BLaER1 treated with 17β-estradiol and CSF1 and Interleukin-3, amounts not matched to agents 10 nM and 100 nM (cell line): ENCODE results near the gene MPC1.

ENCODE experiments used
- H3K27ac ChIP-seq, 11 experiments: shearing (Covaris generic); formaldehyde crosslinking; 2 replicates each; pipeline ENCODE4 v1.8.1; 2022
- H3K27me3 ChIP-seq, 11 experiments: shearing (Covaris generic); formaldehyde crosslinking; 2 replicates each; pipeline ENCODE4 v1.8.1; 2022
- H3K36me3 ChIP-seq, 11 experiments: shearing (Covaris generic); formaldehyde crosslinking; 2 replicates each; pipeline ENCODE4 v1.8.1; 2022
- H3K4me1 ChIP-seq, 10 experiments: shearing (Covaris generic); formaldehyde crosslinking; 2 replicates each; pipeline ENCODE4 v1.8.1; 2022
- H3K4me2 ChIP-seq, 11 experiments: shearing (Covaris generic); formaldehyde crosslinking; 2 replicates each; pipeline ENCODE4 v1.8.1; 2022
- H3K4me3 ChIP-seq, 10 experiments: shearing (Covaris generic); formaldehyde crosslinking; 2 replicates each; pipeline ENCODE4 v1.8.1; 2022
- H3K9ac ChIP-seq, 11 experiments: shearing (Covaris generic); formaldehyde crosslinking; 2 replicates each; pipeline ENCODE4 v1.8.1; 2022
- H3K9me3 ChIP-seq, 11 experiments: shearing (Covaris generic); formaldehyde crosslinking; replicated peaks in 1 of 11; 2 replicates each; pipeline ENCODE4 v1.8.1; 2022
- H4K20me1 ChIP-seq, 11 experiments: shearing (Covaris generic); formaldehyde crosslinking; 2 replicates each; pipeline ENCODE4 v1.8.1; 2022
- Cebpa-rat ChIP-seq, 11 experiments: shearing (Covaris generic); IDR thresholded peaks; 2 replicates each; pipeline ENCODE4 v1.8.1; 2022

Gene MPC1

DNA sequence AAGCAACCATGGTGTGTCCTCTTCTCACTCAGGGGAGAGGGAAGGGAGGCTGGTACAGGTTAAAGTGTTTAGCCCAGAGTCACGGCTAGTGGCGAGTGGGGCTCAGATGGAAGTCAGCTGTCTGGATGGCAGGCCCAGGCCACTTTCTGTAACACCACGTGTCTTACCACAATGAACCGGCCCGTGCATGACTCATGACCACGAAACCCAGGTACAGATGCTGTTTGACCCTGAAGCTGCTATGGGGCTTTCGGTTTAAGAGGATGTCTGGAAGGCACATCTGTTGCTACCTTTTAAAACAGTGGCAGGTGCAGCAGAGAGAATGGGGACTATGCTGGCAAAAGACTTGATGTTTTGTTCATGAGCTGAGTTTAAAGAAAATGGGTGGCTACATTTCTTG lies 36.5 kb upstream of the MPC1 start:
- peaks cover 0 to 26% (median 12%) of the 10 kb centered on the region in 10 experiments; a peak in 13 of 20 replicates for H3K4me1 ChIP-seq
- no peak overlapping the region for H3K9ac ChIP-seq
- H3K4me2 ChIP-seq = peak overlapping the region in 7 of 11 experiments; percentile 13 to 43 (median 21); a peak in 8 of 22 replicates
- no peaks in the 10 kb centered on the region for H3K27me3 ChIP-seq
- no peak overlapping the region for H3K27ac ChIP-seq
- H4K20me1 ChIP-seq = no peaks in the 10 kb centered on the region
- H3K36me3 ChIP-seq = peaks cover 0 to 48% (median 0%) of the 10 kb centered on the region in 11 experiments; a peak in 7 of 22 replicates
- no peak overlapping the region for H3K4me3 ChIP-seq
- H3K9me3 ChIP-seq = 0 out of 22 replicates have a peak, but pooled peaks cover 0 to 4% (median 0%) of the 10 kb centered on the region in 11 experiments
- no peak for TF ChIP-seq Cebpa-rat (IDR thresholded peaks at IDR 0.05)

DNA sequence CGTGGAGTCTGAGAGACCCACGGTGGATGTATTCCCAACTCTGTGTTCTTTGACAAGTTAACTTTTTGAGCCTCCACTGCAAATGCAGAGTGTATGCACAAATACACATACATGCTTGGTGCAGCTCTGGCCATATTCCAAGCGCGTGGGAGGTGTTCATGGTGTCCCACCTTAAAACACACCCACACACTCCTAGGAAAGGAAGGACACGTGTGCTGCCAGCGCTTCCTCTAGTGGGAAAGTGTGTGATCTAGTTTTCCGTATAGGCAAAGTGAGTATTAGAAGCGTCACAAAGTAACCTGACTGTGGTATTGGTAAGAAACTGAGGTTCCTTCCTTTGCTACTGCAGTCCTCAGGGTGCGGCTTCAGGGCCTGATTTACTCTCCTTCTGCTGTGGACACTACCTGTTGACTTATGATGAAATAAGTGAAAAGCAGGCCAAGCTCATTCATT lies 36.0 kb upstream of the MPC1 start:
- Histone ChIP-seq H3K9me3 (0 out of 22 replicates have a peak, but pooled peaks cover 0 to 4% (median 0%) of the 10 kb centered on the region in 11 experiments), H3K4me3 (no peak overlapping the region), H4K20me1 (no peaks in the 10 kb centered on the region), H3K27ac (no peak overlapping the region), H3K27me3 (no peaks in the 10 kb centered on the region), H3K4me1 (peaks cover 0 to 26% (median 12%) of the 10 kb centered on the region in 10 experiments; a peak in 13 of 20 replicates), H3K9ac (no peak overlapping the region), H3K4me2 (0 out of 22 replicates have a peak overlapping the region, but pooled peaks of 1 of the 11 experiments have one; percentile 24), H3K36me3 (peaks cover 0 to 51% (median 0%) of the 10 kb centered on the region in 11 experiments; a peak in 7 of 22 replicates)
- TF ChIP-seq Cebpa-rat (IDR thresholded peaks at IDR 0.05) = no peak

DNA sequence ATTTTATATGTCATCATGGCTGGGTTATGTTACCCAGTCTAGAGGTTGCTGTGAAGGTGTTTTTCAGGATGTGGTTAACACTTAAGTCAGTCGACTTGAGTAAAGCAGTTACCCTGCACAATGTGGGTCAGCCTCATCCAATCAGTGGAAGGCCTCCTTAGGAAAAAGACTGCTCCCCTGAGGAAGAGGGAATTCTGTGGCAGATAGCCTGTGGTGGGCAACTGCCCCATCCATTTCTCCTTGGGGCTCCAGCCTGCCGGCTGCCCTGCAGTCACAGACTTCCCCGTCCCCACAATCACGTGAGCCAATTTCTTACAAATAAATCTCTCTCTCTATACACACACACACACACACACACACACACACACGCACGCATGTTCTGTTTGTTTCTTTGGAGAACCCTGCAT lies 34.5 kb upstream of the MPC1 start:
- H3K4me2 ChIP-seq = no peak overlapping the region
- no peak for TF ChIP-seq Cebpa-rat (IDR thresholded peaks at IDR 0.05)
- H3K27me3 ChIP-seq = no peaks in the 10 kb centered on the region
- peaks cover 0 to 26% (median 12%) of the 10 kb centered on the region in 10 experiments; a peak in 13 of 20 replicates for H3K4me1 ChIP-seq
- no peak overlapping the region for H3K9ac ChIP-seq
- no peak overlapping the region for H3K27ac ChIP-seq
- H3K36me3 ChIP-seq = peaks cover 0 to 47% (median 0%) of the 10 kb centered on the region in 11 experiments; a peak in 6 of 22 replicates
- no peak overlapping the region for H3K4me3 ChIP-seq
- no peaks in the 10 kb centered on the region; a peak in 1 of 22 replicates for H4K20me1 ChIP-seq
- 0 out of 22 replicates have a peak, but pooled peaks cover 0 to 4% (median 0%) of the 10 kb centered on the region in 11 experiments for H3K9me3 ChIP-seq

DNA sequence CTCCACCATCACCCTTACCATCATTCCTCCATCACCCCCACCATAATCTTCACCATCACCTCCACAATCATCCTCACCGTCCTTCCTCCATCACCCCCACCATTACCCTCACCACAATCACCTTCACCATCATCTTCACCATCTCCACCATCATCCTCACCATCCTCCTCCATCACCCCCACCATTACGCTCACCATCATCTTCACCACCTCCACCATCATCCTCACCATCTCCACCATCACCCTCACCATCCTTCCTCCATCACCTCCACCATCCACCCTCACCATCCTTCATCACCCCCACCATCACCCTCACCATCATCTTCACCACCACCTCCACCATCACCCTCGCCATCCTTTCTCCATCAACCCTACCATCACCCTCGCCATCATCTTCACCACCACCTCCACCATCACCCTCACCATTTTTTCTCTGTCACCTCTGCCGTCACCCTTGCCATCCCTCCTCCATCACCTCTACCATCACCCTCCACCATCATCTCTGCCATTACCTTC lies 33.1 kb upstream of the MPC1 start:
- H3K9me3 ChIP-seq = 0 out of 22 replicates have a peak, but pooled peaks cover 0 to 4% (median 0%) of the 10 kb centered on the region in 11 experiments
- peaks cover 0 to 45% (median 0%) of the 10 kb centered on the region in 11 experiments; a peak in 6 of 22 replicates for H3K36me3 ChIP-seq
- no peak overlapping the region for H3K27ac ChIP-seq
- H3K4me1 ChIP-seq = peaks cover 0 to 25% (median 18%) of the 10 kb centered on the region in 10 experiments; a peak in 14 of 20 replicates
- no peak overlapping the region for H3K4me3 ChIP-seq
- H3K4me2 ChIP-seq = no peak overlapping the region
- H3K27me3 ChIP-seq = no peaks in the 10 kb centered on the region
- H3K9ac ChIP-seq = no peak overlapping the region
- no peaks in the 10 kb centered on the region; a peak in 1 of 22 replicates for H4K20me1 ChIP-seq
- TF ChIP-seq Cebpa-rat (IDR thresholded peaks at IDR 0.05) = no peak

DNA sequence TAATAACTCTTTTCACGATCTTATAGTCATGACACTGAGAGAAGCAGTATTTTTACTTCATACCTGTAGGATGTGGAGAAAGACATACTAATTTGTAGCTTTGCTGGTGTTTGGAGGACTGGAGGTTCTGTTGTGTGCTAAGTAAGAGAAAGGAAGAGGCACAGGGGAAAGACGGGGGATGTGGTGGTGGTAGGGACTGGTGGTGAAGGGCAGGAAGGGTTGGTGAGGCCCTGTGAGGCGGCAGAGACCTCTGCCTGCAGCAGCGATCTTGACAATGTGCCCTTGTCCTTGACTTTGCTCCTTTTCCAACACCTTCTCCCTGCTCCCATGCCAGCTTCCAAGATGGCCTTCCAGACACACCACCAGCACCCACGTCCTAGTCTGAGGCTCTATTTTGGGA lies 32.6 kb upstream of the MPC1 start:
- Histone ChIP-seq H3K27me3 (no peaks in the 10 kb centered on the region), H3K36me3 (peaks cover 0 to 45% (median 0%) of the 10 kb centered on the region in 11 experiments; a peak in 6 of 22 replicates), H3K27ac (no peak overlapping the region), H3K4me1 (peaks cover 5 to 28% (median 22%) of the 10 kb centered on the region in 10 experiments; a peak in 17 of 20 replicates), H4K20me1 (no peaks in the 10 kb centered on the region; a peak in 1 of 22 replicates), H3K4me2 (no peak overlapping the region), H3K4me3 (no peak overlapping the region), H3K9ac (no peak overlapping the region), H3K9me3 (0 out of 22 replicates have a peak, but pooled peaks cover 0 to 4% (median 0%) of the 10 kb centered on the region in 11 experiments)
- TF ChIP-seq Cebpa-rat (IDR thresholded peaks at IDR 0.05) = no peak

DNA sequence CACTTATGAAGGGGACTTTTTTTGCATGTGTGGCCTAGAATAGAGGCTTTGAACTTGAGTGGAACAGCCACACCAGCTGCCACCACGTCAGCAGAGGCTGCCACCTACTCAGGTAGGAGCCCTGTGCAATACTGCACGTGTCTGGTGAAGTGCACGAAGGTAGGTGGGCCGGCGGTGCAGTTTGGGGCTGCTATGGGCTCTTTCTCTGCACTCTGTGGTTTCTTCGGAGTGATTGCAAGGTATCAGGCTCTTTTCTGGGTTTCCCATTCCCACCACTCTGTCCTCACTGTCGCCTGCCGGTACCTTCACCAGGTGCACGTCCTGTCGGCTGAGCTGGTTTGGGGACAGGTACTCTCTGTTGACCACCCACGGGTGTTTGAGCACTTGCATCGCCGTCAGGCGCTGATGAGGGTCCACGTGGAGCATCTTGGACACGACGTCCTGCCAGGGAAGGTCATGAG lies 30.8 kb upstream of the MPC1 start:
- no peak overlapping the region for H3K27ac ChIP-seq

DNA sequence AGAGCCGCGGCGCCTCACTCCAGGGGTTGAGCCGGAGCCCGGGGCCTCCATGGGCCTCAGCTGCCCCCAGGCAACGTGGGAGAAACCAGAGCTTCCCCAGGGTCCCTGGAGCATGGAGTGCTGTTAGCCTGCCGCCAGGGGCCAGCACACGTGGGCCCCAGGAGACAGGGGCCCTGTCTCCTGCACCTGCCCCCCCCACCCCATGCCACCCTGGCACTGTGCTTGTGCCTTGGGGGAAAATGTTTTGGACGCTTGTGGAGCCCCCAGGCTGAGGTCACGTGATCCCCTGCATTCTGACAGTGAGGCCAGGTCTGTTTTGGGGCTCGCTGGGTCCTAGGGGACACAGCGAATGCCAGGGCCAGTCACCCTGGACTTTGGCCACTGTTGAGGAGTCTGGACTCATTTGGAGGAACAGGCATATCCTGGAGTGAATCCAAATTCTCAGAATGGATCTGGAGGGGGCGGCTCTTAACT lies 30.2 kb upstream of the MPC1 start:
- H3K27ac ChIP-seq = no peak overlapping the region

More for the DNA sequence above, 30.8 kb upstream of the MPC1 start:
- Histone ChIP-seq H3K27me3 (no peaks in the 10 kb centered on the region), H3K4me1 (peaks cover 8 to 21% (median 14%) of the 10 kb centered on the region in 10 experiments; a peak in 15 of 20 replicates), H3K36me3 (peaks cover 0 to 32% (median 0%) of the 10 kb centered on the region in 11 experiments; a peak in 5 of 22 replicates), H4K20me1 (no peaks in the 10 kb centered on the region; a peak in 1 of 22 replicates), H3K4me2 (no peak overlapping the region), H3K9me3 (0 out of 22 replicates have a peak, but pooled peaks cover 0 to 4% (median 0%) of the 10 kb centered on the region in 11 experiments), H3K4me3 (no peak overlapping the region), H3K9ac (no peak overlapping the region)
- TF ChIP-seq Cebpa-rat (IDR thresholded peaks at IDR 0.05) = no peak

DNA sequence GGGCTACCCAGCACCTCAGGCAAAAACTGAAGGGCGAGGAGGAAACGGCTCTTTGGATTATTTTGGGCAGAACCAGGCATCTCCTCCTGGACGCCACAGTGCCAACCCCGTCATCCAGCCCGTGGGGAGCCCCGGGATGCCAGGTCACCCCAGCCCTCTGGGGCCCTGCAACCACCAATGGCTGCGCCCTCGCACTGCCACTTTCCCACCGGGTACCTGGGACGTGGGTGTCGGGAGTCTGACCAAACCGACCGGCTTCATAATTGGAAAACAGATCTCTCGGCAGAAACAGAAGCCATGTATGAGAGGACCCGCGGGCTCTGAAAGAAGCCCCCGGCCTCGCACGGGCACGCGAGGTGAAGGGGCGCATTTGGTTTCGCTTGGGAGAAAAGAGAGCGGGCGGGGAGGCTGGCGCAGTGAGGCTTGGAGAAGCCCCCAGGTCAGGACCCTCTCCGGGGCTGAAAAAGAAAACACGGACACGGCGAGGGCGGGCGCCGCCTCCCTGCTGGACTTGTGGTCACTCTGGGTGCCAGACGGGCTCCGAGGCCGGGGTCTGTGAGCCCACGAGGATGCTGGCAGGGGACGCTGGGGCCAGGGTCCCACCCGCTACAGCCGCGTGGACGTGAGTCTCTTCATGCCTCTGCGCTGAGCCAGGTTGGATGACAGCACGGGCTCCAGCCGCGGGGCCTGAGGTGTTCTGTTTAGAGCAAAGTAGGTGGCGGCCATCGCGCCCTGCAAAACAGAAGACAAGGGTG lies 29.6 kb upstream of the MPC1 start:
- no peak for TF ChIP-seq Cebpa-rat (IDR thresholded peaks at IDR 0.05)
- peak overlapping the region in 2 of 11 experiments; percentile 18 to 27; a peak in 3 of 22 replicates for H3K4me2 ChIP-seq
- H3K4me1 ChIP-seq = peaks cover 8 to 21% (median 14%) of the 10 kb centered on the region in 10 experiments; a peak in 15 of 20 replicates
- no peak overlapping the region for H3K9ac ChIP-seq
- peaks cover 0 to 21% (median 0%) of the 10 kb centered on the region in 11 experiments; a peak in 5 of 22 replicates for H3K36me3 ChIP-seq
- H3K27me3 ChIP-seq = no peaks in the 10 kb centered on the region
- 0 out of 22 replicates have a peak, but pooled peaks cover 0 to 4% (median 0%) of the 10 kb centered on the region in 11 experiments for H3K9me3 ChIP-seq
- no peaks in the 10 kb centered on the region; a peak in 1 of 22 replicates for H4K20me1 ChIP-seq
- H3K4me3 ChIP-seq = no peak overlapping the region
- no peak overlapping the region for H3K27ac ChIP-seq

More for the DNA sequence above, 30.2 kb upstream of the MPC1 start:
- Histone ChIP-seq H3K36me3 (peaks cover 0 to 27% (median 0%) of the 10 kb centered on the region in 11 experiments; a peak in 5 of 22 replicates), H3K4me1 (peaks cover 8 to 21% (median 14%) of the 10 kb centered on the region in 10 experiments; a peak in 15 of 20 replicates), H3K4me3 (no peak overlapping the region), H3K9ac (no peak overlapping the region), H4K20me1 (no peaks in the 10 kb centered on the region; a peak in 1 of 22 replicates), H3K4me2 (no peak overlapping the region), H3K27me3 (no peaks in the 10 kb centered on the region), H3K9me3 (0 out of 22 replicates have a peak, but pooled peaks cover 0 to 4% (median 0%) of the 10 kb centered on the region in 11 experiments)
- TF ChIP-seq Cebpa-rat (IDR thresholded peaks at IDR 0.05) = no peak
